ENCODE data around the gene TMEM135.
A peak's percentile ranks its signal among the peaks of the same experiment; 100 is the strongest.

Gene TMEM135

GRCh38 chr11:87239531-87239930 lies 201.8 kb downstream of the TMEM135 start:
- H3K4me3 ChIP-seq (ENCODE audit: low read depth in 1 of 2, low read length in 2 of 2), result no peak overlapping the region
- H3K27me3 ChIP-seq (ENCODE audit: control insufficient read depth in 1 of 2, insufficient read depth in 2 of 2, low read length in 2 of 2), result no peaks in the 10 kb centered on the region
- H3K36me3 ChIP-seq (ENCODE audit: insufficient read depth, low read length), result no peaks in the 10 kb centered on the region
- no peaks in the 10 kb centered on the region for H3K9me3 ChIP-seq (ENCODE audit: low read length)
- H3K9ac ChIP-seq (ENCODE audit: low read length), result no peak overlapping the region
- peaks cover 14% of the 10 kb centered on the region for H3K4me1 ChIP-seq (ENCODE audit: insufficient read depth, low read length)
- H3K27ac ChIP-seq (ENCODE audit: low read depth, low read length), result no peak overlapping the region

- no peaks in the 10 kb centered on the region for H3K27me3 ChIP-seq (ENCODE audit: control insufficient read depth in 1 of 2, insufficient read depth in 2 of 2, low read length in 2 of 2)
- H3K9ac ChIP-seq (ENCODE audit: low read length), result no peak overlapping the region
- H3K27ac ChIP-seq (ENCODE audit: low read depth, low read length), result peak overlapping the region; percentile 32
- H3K4me1 ChIP-seq (ENCODE audit: insufficient read depth, low read length), result peaks cover 9% of the 10 kb centered on the region
- H3K4me3 ChIP-seq (ENCODE audit: low read depth in 1 of 2, low read length in 2 of 2), result no peak overlapping the region
- H3K36me3 ChIP-seq (ENCODE audit: insufficient read depth, low read length), result no peaks in the 10 kb centered on the region
- no peaks in the 10 kb centered on the region for H3K9me3 ChIP-seq (ENCODE audit: low read length)
These were observed 213.8 kb downstream of the TMEM135 start for GRCh38 chr11:87251560-87251959.

GRCh38 chr11:87252869-87253268 lies 215.1 kb downstream of the TMEM135 start:
- Histone ChIP-seq H3K36me3 (ENCODE audit: insufficient read depth, low read length) (no peaks in the 10 kb centered on the region), H3K9ac (ENCODE audit: low read length) (no peak overlapping the region), H3K27ac (ENCODE audit: low read depth, low read length) (no peak overlapping the region), H3K4me1 (ENCODE audit: insufficient read depth, low read length) (peaks cover 9% of the 10 kb centered on the region), H3K9me3 (ENCODE audit: low read length) (no peaks in the 10 kb centered on the region), H3K27me3 (ENCODE audit: control insufficient read depth in 1 of 2, insufficient read depth in 2 of 2, low read length in 2 of 2) (no peaks in the 10 kb centered on the region), H3K4me3 (ENCODE audit: low read depth in 1 of 2, low read length in 2 of 2) (no peak overlapping the region)

- H3K27ac ChIP-seq (ENCODE audit: low read depth, low read length), result no peak overlapping the region
- H3K4me3 ChIP-seq (ENCODE audit: low read depth in 1 of 2, low read length in 2 of 2), result no peak overlapping the region
- no peaks in the 10 kb centered on the region for H3K36me3 ChIP-seq (ENCODE audit: insufficient read depth, low read length)
- no peaks in the 10 kb centered on the region for H3K9me3 ChIP-seq (ENCODE audit: low read length)
- peaks cover 9% of the 10 kb centered on the region for H3K4me1 ChIP-seq (ENCODE audit: insufficient read depth, low read length)
- H3K9ac ChIP-seq (ENCODE audit: low read length), result no peak overlapping the region
- H3K27me3 ChIP-seq (ENCODE audit: control insufficient read depth in 1 of 2, insufficient read depth in 2 of 2, low read length in 2 of 2), result no peaks in the 10 kb centered on the region
These were observed 216.8 kb downstream of the TMEM135 start for GRCh38 chr11:87254562-87254961.

- no peaks in the 10 kb centered on the region for H3K9me3 ChIP-seq (ENCODE audit: low read length)
- H3K4me1 ChIP-seq (ENCODE audit: insufficient read depth, low read length), result peaks cover 9% of the 10 kb centered on the region
- no peak overlapping the region for H3K4me3 ChIP-seq (ENCODE audit: low read depth in 1 of 2, low read length in 2 of 2)
- H3K9ac ChIP-seq (ENCODE audit: low read length), result no peak overlapping the region
- no peak overlapping the region for H3K27ac ChIP-seq (ENCODE audit: low read depth, low read length)
- H3K27me3 ChIP-seq (ENCODE audit: control insufficient read depth in 1 of 2, insufficient read depth in 2 of 2, low read length in 2 of 2), result no peaks in the 10 kb centered on the region
- H3K36me3 ChIP-seq (ENCODE audit: insufficient read depth, low read length), result no peaks in the 10 kb centered on the region
These were observed 217.9 kb downstream of the TMEM135 start for GRCh38 chr11:87255589-87255988.

- Histone ChIP-seq H3K9ac (ENCODE audit: low read length) (no peak overlapping the region), H3K4me1 (ENCODE audit: insufficient read depth, low read length) (peaks cover 9% of the 10 kb centered on the region), H3K36me3 (ENCODE audit: insufficient read depth, low read length) (no peaks in the 10 kb centered on the region), H3K27ac (ENCODE audit: low read depth, low read length) (no peak overlapping the region), H3K9me3 (ENCODE audit: low read length) (no peaks in the 10 kb centered on the region), H3K4me3 (ENCODE audit: low read depth in 1 of 2, low read length in 2 of 2) (no peak overlapping the region), H3K27me3 (ENCODE audit: control insufficient read depth in 1 of 2, insufficient read depth in 2 of 2, low read length in 2 of 2) (no peaks in the 10 kb centered on the region)
These were observed 219.1 kb downstream of the TMEM135 start for GRCh38 chr11:87256694-87257340.

GRCh38 chr11:87258171-87258833 lies 220.6 kb downstream of the TMEM135 start:
- H3K9ac ChIP-seq (ENCODE audit: low read length), result no peak overlapping the region

GRCh38 chr11:87259736-87260135 lies 222.0 kb downstream of the TMEM135 start:
- Histone ChIP-seq H3K9ac (ENCODE audit: low read length) (no peak overlapping the region), H3K9me3 (ENCODE audit: low read length) (no peaks in the 10 kb centered on the region), H3K27me3 (ENCODE audit: control insufficient read depth in 1 of 2, insufficient read depth in 2 of 2, low read length in 2 of 2) (no peaks in the 10 kb centered on the region), H3K27ac (ENCODE audit: low read depth, low read length) (no peak overlapping the region), H3K4me1 (ENCODE audit: insufficient read depth, low read length) (peaks cover 11% of the 10 kb centered on the region), H3K4me3 (ENCODE audit: low read depth in 1 of 2, low read length in 2 of 2) (no peak overlapping the region), H3K36me3 (ENCODE audit: insufficient read depth, low read length) (no peaks in the 10 kb centered on the region)

More at GRCh38 chr11:87258171-87258833, 220.6 kb downstream of the TMEM135 start:
- H3K9me3 ChIP-seq (ENCODE audit: low read length), result no peaks in the 10 kb centered on the region
- peaks cover 9% of the 10 kb centered on the region for H3K4me1 ChIP-seq (ENCODE audit: insufficient read depth, low read length)
- no peak overlapping the region for H3K27ac ChIP-seq (ENCODE audit: low read depth, low read length)
- H3K27me3 ChIP-seq (ENCODE audit: control insufficient read depth in 1 of 2, insufficient read depth in 2 of 2, low read length in 2 of 2), result no peaks in the 10 kb centered on the region
- H3K4me3 ChIP-seq (ENCODE audit: low read depth in 1 of 2, low read length in 2 of 2), result no peak overlapping the region
- H3K36me3 ChIP-seq (ENCODE audit: insufficient read depth, low read length), result no peaks in the 10 kb centered on the region

- H3K9ac ChIP-seq (ENCODE audit: low read length), result no peak overlapping the region
- peaks cover 12% of the 10 kb centered on the region for H3K4me1 ChIP-seq (ENCODE audit: insufficient read depth, low read length)
- H3K27me3 ChIP-seq (ENCODE audit: control insufficient read depth in 1 of 2, insufficient read depth in 2 of 2, low read length in 2 of 2), result no peaks in the 10 kb centered on the region
- no peak overlapping the region for H3K27ac ChIP-seq (ENCODE audit: low read depth, low read length)
- no peaks in the 10 kb centered on the region for H3K9me3 ChIP-seq (ENCODE audit: low read length)
- H3K4me3 ChIP-seq (ENCODE audit: low read depth in 1 of 2, low read length in 2 of 2), result no peak overlapping the region
- no peaks in the 10 kb centered on the region for H3K36me3 ChIP-seq (ENCODE audit: insufficient read depth, low read length)
These were observed 223.1 kb downstream of the TMEM135 start for GRCh38 chr11:87260811-87261210.

GRCh38 chr11:87263264-87263838 lies 225.6 kb downstream of the TMEM135 start:
- H3K4me1 ChIP-seq (ENCODE audit: insufficient read depth, low read length), result peaks cover 24% of the 10 kb centered on the region
- H3K36me3 ChIP-seq (ENCODE audit: insufficient read depth, low read length), result no peaks in the 10 kb centered on the region
- H3K27me3 ChIP-seq (ENCODE audit: control insufficient read depth in 1 of 2, insufficient read depth in 2 of 2, low read length in 2 of 2), result no peaks in the 10 kb centered on the region
- H3K9me3 ChIP-seq (ENCODE audit: low read length), result no peaks in the 10 kb centered on the region
- H3K9ac ChIP-seq (ENCODE audit: low read length), result no peak overlapping the region
- H3K27ac ChIP-seq (ENCODE audit: low read depth, low read length), result no peak overlapping the region
- H3K4me3 ChIP-seq (ENCODE audit: low read depth in 1 of 2, low read length in 2 of 2), result no peak overlapping the region

- H3K4me1 ChIP-seq (ENCODE audit: insufficient read depth, low read length), result peaks cover 24% of the 10 kb centered on the region
These were observed 226.2 kb downstream of the TMEM135 start for GRCh38 chr11:87263979-87264378.

More at GRCh38 chr11:87263979-87264378, 226.2 kb downstream of the TMEM135 start:
- Histone ChIP-seq H3K9me3 (ENCODE audit: low read length) (no peaks in the 10 kb centered on the region), H3K27ac (ENCODE audit: low read depth, low read length) (no peak overlapping the region), H3K27me3 (ENCODE audit: control insufficient read depth in 1 of 2, insufficient read depth in 2 of 2, low read length in 2 of 2) (no peaks in the 10 kb centered on the region), H3K9ac (ENCODE audit: low read length) (no peak overlapping the region), H3K36me3 (ENCODE audit: insufficient read depth, low read length) (no peaks in the 10 kb centered on the region), H3K4me3 (ENCODE audit: low read depth in 1 of 2, low read length in 2 of 2) (no peak overlapping the region)
